ENCODE data around the gene ADGRF5.

- TF ChIP-seq CTCF (IDR thresholded peaks at IDR 0.05; ENCODE audit: low read length) (no peak), EZH2phosphoT487 (IDR thresholded peaks at IDR 0.05; ENCODE audit: low read length) (no peak)
Observed at GRCh38 chr6:46948699-46949098, 27.0 kb upstream of the ADGRF5 start.

Data from MM.1S (cell line).